ENCODE results near the gene SOCS4. TPM values are rescaled to one million over a fixed set of nuclear protein-coding genes. Genes with fewer than 3 reads are reported as not detected.

Gene SOCS4, protein sequence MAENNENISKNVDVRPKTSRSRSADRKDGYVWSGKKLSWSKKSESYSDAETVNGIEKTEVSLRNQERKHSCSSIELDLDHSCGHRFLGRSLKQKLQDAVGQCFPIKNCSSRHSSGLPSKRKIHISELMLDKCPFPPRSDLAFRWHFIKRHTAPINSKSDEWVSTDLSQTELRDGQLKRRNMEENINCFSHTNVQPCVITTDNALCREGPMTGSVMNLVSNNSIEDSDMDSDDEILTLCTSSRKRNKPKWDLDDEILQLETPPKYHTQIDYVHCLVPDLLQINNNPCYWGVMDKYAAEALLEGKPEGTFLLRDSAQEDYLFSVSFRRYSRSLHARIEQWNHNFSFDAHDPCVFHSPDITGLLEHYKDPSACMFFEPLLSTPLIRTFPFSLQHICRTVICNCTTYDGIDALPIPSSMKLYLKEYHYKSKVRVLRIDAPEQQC
- 8.3 and 8.5 TPM in 2 replicates for total RNA-seq

GRCh38 chr14:55026793-55027561 lies at the start of gene SOCS4, which contains the start of gene WDHD1:
Gene SOCS4 (plus strand): TSS chr14:55027236. CDS start chr14:55043042, 15,806 bp downstream.
Gene WDHD1 (minus strand): TSS chr14:55027099. CDS start chr14:55026787, 312 bp downstream.

GRCh38 chr14:55051423-55052268 lies 24.6 kb downstream of the SOCS4 start, which contains the start of gene MAPK1IP1L:
Gene MAPK1IP1L (plus strand): TSS chr14:55051647. CDS start chr14:55061684, 10,037 bp downstream.

Other genes starting within 250 kb of the SOCS4 start
- gene GCH1, start 124.4 kb upstream of the SOCS4 start, total RNA-seq, result 7.7 and 8.0 TPM in 2 replicates
- 3.4 and 9.6 TPM in 2 replicates for gene WDHD1, start 137 bp upstream of the SOCS4 start, total RNA-seq
- 64.7 and 70.0 TPM in 2 replicates for gene MAPK1IP1L, start 24.4 kb downstream of the SOCS4 start, total RNA-seq
- 396 and 695 TPM in 2 replicates for gene LGALS3, start 102.0 kb downstream of the SOCS4 start, total RNA-seq
- gene DLGAP5, start 164.3 kb downstream of the SOCS4 start, total RNA-seq, result 1.1 and 1.2 TPM in 2 replicates
- 12.0 and 12.5 TPM in 2 replicates for gene FBXO34, start 244.2 kb downstream of the SOCS4 start, total RNA-seq

Data from pericardium fibroblast (primary cell).